SK-MEL-5 (cell line): ENCODE data around the gene ATP4B. TPM values are rescaled to one million over a fixed set of nuclear protein-coding genes. Genes with fewer than 3 reads are reported as not detected.

Experiments
- DNase-seq: peaks from one replicate; pipeline ENCODE4 v3.0.0-alpha.2; 2016; ENCODE audit warnings: low read depth, low spot score
- in situ Hi-C: cut with HindIII; loops from 2 replicates; pipeline ENCODE4 v1.10.0; 2016; ENCODE audit warnings: low sequenced_read_pairs, high pct_unique_total_duplicates, low pct_unique_long_range_greater_than_20kb
- total RNA-seq: library from RNA; depleted of rRNA; stranded (reverse); fragments of >200 nt; shearing (Covaris generic); gene quantifications from 2 replicates; pipeline ENCODE4 v1.2.3, GENCODE V29; 2014; rRNA removed

ATP4B gene
- total RNA-seq, 1 experiment from 2014 or later = not detected

GRCh38 chr13:113603116-113603710 is 54.8 kb downstream of the ATP4B start:
- no peak for DNase-seq
- in situ Hi-C loops = no loop called here

GRCh38 chr13:113602291-113602988 is 55.6 kb downstream of the ATP4B start:
- in situ Hi-C loops = no loop called here
- DNase-seq = no peak

- in situ Hi-C loops = no loop called here
- DNase-seq = no peak
These were observed 56.6 kb downstream of the ATP4B start for GRCh38 chr13:113601166-113602070.

- no peak for DNase-seq
- in situ Hi-C loops = no loop called here
These were observed 58.6 kb downstream of the ATP4B start for GRCh38 chr13:113599391-113599790.

Other genes with a start within 250 kb of the ATP4B start
- 0.53 and 0.80 TPM in 2 replicates for gene ADPRHL1, start 204.7 kb downstream of the ATP4B start, total RNA-seq
- gene DCUN1D2, start 167.5 kb downstream of the ATP4B start, total RNA-seq = 7.8 and 9.8 TPM in 2 replicates
- 41.4 and 45.6 TPM in 2 replicates for gene TFDP1, start 73.4 kb downstream of the ATP4B start, total RNA-seq
- not detected in 2 replicates for gene GRK1, start 9.0 kb upstream of the ATP4B start, total RNA-seq
- gene TMEM255B, start 101.0 kb upstream of the ATP4B start, total RNA-seq = 0.48 and 0.67 TPM in 2 replicates
- 5.8 and 6.3 TPM in 2 replicates for gene GAS6, start 205.9 kb upstream of the ATP4B start, total RNA-seq